CD4-positive, alpha-beta T cell treated with Interferon gamma for 1 hour (primary cell): ENCODE results near the gene SELENOM.
"Not testable (repeated sequence)": the region's sequence is repeated elsewhere in the genome, so short reads cannot be mapped to it uniquely, and the experiment has no call there.

Source experiments
- DNase-seq: peaks from one replicate; pipeline ENCODE4 v3.0.0-alpha.2; 2020

The SELENOM gene

DNA sequence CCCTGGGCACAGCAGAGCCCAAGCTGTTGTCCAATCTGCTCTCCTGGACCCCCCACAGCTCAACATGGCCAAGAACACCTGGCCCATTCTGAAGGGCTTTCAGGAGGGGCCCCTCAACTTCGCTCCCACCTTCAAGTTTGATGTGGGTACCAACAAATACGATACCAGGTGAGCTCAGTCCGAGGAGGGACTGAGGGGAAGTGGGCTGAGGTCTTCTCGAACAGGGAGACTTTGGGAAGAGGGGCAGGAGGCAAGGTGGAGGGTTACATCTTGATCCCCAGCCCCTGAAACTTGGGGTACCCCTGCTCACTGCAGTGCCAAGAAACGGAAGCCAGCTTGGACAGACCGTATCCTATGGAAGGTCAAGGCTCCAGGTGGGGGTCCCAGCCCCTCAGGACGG, 20.8 kb upstream of the SELENOM start:
- no peak for DNase-seq

GRCh38 chr22:31127181-31127772, 19.9 kb upstream of the SELENOM start:
- DNase-seq: no peak

DNA sequence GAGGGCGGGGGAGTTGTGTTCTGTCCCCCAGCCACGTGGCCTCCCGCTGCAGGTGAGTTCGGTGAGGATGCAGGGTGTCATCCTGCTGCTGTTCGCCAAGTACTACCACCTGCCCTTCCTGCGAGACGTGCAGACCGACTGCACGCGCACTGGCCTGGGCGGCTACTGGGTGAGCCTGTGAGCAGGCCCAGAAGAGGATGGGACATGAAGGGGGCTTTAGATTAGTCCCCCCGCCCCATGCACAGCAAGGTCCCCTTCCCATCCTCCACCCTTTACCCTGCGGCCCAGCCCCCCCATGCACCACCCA, 19.5 kb upstream of the SELENOM start:
- DNase-seq: no peak

DNA sequence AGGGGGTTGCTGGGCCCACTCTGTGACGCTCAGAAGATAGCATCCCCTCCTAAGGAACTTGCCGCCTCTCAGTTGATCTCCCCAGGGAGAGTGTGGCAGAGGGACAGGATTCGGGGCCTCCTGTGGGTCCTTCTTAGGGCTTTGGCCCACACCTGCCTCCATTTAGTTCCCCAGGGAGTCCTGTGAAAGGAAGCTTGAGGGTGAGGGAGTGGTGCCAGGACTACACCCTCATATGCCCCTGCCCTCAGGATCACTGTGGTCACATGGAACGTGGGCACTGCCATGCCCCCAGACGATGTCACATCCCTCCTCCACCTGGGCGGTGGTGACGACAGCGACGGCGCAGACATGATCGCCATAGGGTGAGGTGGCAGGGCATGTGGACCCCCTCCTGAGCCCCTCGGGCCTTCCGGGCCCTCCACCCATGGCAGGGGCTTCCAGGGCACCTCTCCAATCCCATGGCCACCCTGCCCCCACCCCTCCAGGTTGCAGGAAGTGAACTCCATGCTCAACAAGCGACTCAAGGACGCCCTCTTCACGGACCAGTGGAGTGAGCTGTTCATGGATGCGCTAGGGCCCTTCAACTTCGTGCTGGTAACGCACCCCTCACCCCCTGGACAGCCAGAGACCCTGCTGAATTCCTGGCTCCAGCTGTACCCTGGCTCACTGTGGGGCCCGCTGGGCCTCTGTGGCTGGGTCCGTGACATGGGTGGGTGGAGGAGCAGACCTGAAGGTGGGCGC, 18.9 kb upstream of the SELENOM start:
- DNase-seq: no peak

- DNase-seq: no peak
These were observed 18.3 kb upstream of the SELENOM start for GRCh38 chr22:31125521-31126117.

GRCh38 chr22:31124811-31125465, 17.6 kb upstream of the SELENOM start:
- no peak for DNase-seq

- DNase-seq: no peak
These were observed 16.9 kb upstream of the SELENOM start for GRCh38 chr22:31124290-31124689.

- DNase-seq: no peak
These were observed 15.9 kb upstream of the SELENOM start for GRCh38 chr22:31123292-31123602.

GRCh38 chr22:31122532-31123291, 15.3 kb upstream of the SELENOM start, which contains the start of gene INPP5J:
Gene INPP5J, plus strand, starts transcription at chr22:31122966. Its CDS starts 49 bp downstream, at chr22:31123015.
- DNase-seq: no peak

GRCh38 chr22:31122196-31122531, 14.8 kb upstream of the SELENOM start:
- no peak for DNase-seq

DNA sequence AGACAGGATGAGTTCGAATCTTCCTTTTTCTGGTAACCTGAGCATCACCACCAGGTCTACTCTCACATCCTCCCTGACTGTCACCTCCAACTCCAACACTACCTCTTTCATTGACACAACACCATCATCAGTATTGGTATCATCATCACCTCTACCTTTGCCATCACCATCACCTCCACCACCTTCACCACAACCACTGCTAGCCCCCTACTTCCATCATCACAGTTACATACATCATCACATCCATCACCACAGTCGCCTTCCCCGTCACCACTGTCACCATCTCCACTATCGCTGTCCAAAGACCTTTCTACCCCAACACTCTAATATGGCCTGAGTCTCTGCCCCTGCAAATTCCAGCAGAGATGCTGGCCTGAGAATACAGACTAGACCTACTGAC, 14.0 kb upstream of the SELENOM start:
- DNase-seq: no peak

GRCh38 chr22:31120642-31121041, 13.3 kb upstream of the SELENOM start:
- DNase-seq: no peak

DNA sequence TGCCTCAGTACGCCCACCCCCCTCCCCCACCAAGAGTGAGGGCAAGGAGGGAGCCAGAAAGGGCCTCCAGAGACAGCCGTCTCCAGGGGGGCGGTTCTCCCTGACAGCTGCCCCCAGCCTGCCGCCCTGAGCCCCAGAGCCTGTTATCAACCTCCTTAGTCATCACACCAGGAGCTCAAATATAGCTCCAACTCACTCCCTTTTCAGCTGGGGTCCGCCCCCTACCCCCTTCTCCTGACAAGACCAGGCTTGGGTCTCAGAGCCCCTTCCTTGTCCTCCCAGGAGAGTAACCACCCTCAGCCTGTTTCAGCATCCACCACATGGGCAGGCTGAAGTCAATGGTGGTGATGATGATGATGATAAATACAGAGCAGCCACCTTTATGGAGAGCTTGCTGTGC, 12.9 kb upstream of the SELENOM start:
- no peak for DNase-seq

- no peak for DNase-seq
These were observed 11.8 kb upstream of the SELENOM start for GRCh38 chr22:31119026-31119717.

GRCh38 chr22:31118046-31118820, 10.9 kb upstream of the SELENOM start:
- no peak for DNase-seq

DNA sequence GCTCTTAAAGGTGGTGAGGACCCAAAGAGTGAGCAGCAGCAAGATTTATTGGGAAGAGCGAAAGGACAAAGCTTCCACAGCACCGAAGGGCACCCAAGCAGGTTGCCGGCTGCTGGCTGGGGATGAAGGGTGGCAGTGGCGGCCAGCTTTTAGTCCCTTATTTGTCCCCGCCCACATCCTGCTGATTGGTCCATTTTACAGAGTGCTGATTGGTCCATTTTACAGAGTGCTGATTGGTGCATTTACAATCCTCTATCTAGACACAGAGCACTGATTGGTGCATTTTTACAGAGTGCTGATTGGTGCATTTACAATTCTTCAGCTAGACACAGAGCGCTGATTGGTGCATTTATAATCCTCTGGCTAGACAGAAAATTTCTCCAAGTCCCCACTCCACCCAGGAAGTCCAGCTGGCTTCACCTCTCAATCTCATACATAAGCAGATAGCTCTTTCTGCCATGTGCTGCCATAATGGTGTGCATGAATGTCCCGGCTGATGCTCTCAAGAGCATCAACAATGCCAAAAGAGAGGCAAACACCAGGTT, 5.3 kb upstream of the SELENOM start:
- not testable (repeated sequence) for DNase-seq

DNA sequence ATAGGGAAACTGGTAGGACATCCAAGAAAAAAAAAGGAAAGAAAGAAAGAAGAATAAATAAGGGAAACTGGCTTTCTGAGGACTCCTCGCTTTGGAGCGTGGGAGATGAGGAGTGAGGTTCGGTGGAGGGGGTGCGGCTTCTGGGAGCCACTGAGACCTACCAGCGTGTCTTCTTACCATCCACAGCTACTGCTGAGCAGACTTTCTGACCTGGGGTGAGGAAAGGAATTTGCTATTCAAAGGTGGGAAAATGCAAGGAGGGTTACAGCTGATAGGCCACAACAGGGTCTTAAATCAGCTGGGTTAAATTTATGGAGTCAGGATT, 488 bp upstream of the SELENOM start:
- no peak for DNase-seq

- no peak for DNase-seq
These were observed 614 bp downstream of the SELENOM start for GRCh38 chr22:31106731-31107177.

GRCh38 chr22:31106001-31106571, 1.3 kb downstream of the SELENOM start:
- DNase-seq: no peak

DNA sequence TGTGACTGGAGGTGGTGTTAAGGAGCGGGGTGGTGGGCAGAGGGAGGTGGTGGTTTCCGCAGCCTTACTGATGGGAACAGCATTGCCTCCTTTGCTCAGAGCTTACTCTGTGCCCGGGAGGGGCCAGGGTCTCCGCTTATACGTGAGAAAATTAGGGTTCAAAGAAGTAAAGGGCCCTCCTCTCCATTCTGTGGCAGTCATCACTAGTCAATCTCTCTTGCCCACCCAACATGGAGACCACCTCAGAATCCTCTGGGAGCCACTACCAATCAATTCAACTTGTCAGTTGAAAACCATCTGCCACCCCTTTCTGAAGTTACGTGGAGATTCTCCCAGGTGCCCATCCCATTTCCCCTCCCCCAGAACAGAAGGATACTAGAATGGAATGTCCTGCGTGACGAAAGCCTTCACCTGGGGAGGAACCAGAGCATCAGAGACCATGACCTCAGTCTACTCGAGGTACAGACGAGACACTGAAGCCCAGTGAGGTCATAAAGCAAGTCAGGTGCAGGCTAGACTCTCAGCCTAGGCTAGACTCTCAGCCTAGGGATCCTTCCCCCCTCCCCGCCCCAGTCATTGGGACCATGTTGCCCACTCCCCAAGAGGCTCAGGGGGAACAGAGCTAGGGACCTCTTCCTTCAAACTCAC, 2.0 kb downstream of the SELENOM start:
- DNase-seq: no peak

DNA sequence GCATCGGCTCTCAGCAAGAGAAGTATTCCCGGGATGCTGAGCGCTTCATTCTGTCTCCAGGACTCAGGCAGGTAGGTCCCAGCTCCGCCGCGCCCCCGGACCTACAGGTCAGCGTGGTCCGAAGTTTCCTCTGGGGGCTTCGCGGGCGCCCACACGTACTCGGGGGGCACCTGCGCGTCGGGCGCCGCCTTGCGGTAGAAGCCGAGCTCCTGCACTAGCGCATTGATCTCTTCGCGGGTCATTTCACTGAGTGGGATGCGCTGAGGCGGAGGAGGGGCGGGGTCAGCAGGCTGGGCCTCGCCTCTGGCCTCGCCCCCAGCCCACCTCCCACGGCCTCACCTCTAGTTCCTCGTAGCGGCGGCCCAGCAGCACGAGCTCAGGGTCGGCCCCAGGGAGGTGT, 2.5 kb downstream of the SELENOM start:
- no peak for DNase-seq
